Stimulated activated CD8-positive, alpha-beta memory T cell treated with anti-CD3 and anti-CD28 coated beads, Interleukin-12 subunit alpha, Interleukin-12 subunit beta, amount 100 ng/mL, for 4 hours (primary cell): ENCODE measurements around the gene PON1.

ENCODE experiments used
- DNase-seq: peaks from one replicate; pipeline ENCODE4 v3.0.0-alpha.2; 2020; ENCODE audit warnings: low read depth

The PON1 gene

DNA sequence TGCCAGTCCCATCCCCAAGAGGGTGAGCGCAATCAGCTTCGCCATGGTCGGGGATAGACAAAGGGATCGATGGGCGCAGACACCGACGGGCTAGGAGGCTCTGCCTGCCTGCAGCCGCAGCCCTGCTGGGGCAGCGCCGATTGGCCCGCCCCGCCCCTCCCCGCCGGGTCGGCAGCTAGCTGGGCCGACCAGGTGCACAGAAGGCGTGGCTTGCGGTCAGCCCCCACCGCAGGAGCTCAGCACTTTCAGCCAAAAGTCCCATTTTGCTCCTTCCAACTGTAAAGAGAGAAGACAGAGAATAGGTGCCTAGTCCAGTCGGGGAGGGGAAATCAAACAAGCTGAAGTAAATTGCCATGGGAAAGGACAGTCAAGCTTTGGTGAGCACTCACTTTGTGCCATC is at the start of gene PON1:
TSS of gene PON1 (minus strand) at position 102 of the 400 bp plus-strand sequence. CDS start at position 45, 57 bp downstream.
- DNase-seq, result no peak

GRCh38 chr7:95373323-95373722 is 49.0 kb upstream of the PON1 start:
- DNase-seq, result no peak

DNA sequence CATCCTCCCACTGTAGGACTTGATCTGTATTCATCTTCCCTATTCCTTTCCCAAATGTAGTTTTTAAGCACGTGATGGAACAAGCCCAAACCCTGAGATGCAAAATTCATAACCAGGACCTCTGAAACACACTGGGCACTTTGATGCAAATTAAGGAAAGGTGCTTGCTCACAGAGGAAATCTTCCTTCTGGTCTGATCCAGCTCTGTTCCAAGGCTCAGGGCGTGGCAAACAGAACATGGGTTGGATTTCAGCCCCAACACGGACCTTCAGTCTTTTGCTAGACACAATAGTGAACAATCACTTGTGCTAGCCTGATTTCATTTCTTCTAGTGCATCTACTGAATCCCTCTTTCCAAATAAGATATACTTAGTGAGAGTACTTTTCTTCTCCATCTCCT is 43.9 kb upstream of the PON1 start:
- no peak for DNase-seq

- no peak for DNase-seq
Measured at GRCh38 chr7:95367606-95368005, 43.3 kb upstream of the PON1 start.

DNA sequence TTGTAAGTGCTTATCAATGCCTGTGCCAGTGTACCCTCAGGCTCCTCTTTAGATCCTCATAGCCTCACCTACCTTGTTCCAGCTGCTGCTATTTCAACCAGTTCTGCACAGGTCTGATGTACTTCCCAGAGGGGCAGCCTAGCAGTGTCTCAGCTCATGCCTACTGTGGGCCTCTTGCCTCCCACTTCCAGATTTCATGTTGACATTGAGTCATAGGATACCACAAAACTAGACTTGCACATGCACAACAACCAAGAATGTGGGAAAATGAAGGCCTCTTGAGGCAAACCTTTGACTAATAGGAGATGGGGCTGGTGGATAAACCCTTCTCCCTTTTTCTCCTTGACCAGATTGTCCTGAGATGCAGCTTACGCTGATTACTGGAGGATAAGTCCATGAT is 40.8 kb upstream of the PON1 start:
- no peak for DNase-seq

- no peak for DNase-seq
Measured at GRCh38 chr7:95357623-95358022, 33.3 kb upstream of the PON1 start.

GRCh38 chr7:95342642-95343307 is 18.4 kb upstream of the PON1 start:
- no peak for DNase-seq

DNA sequence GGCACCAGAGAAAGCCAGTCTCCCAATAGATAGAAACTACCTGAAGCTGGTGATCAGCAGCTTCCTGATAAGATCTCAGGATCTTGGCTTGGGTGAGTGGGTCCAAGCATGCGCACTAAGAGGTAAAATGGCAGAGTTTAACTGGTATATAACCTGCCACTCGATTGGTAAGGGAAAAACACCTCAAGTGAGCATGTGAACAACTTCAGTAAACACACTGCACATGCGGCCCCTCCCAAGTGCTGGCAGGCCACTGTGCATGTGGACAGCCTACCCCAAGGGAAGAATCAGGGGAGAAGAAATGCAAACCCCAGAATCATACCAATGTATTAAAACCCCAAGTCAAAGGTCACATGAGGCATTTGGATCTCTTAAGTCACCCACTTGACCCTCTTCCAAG is 17.7 kb upstream of the PON1 start:
- DNase-seq, result no peak

DNA sequence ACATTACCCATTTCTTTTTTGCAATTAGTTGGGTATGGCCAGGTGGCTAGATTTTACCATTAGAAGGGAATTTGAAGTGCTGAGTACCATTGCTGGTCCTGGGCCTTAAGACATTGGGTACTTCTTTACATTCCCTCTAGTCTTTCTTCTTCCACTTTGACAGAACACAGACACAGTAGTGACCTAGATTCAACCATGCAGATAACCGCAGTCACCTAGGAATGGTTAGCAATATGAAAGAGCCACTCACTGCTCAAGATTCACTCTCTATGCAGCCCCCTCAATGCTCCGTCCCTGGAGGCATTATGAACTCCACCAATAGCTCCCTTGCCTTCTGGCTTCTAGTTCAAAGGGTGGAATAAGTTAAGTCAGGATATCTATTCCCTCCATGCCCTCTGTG is 16.2 kb upstream of the PON1 start:
- no peak for DNase-seq

DNA sequence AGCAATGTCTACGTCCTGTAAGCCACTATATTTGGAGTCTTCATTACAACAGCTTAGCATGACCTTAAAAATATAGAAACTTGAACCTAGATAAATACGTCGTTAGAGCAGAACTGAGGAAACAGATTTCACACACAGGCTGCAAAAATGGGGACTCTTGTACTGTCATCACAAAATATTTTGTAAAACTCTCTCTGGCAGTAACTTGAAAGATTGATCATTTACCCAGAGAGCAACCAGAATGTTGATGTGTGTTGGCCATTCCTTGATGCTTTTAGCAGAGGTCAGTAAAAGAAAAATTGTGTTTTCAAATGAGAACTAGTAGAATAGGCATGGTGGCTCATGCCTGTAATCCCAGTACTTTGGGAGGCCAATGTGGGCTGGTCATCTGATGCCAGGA is 14.5 kb upstream of the PON1 start:
- no peak for DNase-seq

GRCh38 chr7:95335093-95335492 is 10.8 kb upstream of the PON1 start:
- DNase-seq, result no peak

GRCh38 chr7:95334447-95334846 is 10.1 kb upstream of the PON1 start:
- no peak for DNase-seq

DNA sequence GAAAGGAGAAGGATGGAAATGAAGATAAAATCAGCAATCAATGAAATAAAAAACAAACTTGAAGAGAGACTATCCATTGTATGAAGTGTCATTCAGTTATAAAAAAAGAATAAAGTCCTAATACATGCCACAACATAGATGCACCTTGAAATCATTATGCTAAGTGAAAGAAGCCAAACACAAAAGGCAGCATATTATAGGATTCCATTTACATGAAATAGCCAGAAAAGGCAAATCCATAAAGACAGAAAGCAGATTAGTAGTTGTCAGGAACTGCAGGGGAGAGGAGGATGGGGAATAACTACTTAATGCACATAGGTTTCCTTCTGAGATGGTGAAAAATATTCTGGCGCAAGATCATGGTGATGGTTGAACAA is 6.6 kb upstream of the PON1 start:
- DNase-seq, result no peak

- no peak for DNase-seq
Measured at GRCh38 chr7:95330204-95330960, 6.0 kb upstream of the PON1 start.

DNA sequence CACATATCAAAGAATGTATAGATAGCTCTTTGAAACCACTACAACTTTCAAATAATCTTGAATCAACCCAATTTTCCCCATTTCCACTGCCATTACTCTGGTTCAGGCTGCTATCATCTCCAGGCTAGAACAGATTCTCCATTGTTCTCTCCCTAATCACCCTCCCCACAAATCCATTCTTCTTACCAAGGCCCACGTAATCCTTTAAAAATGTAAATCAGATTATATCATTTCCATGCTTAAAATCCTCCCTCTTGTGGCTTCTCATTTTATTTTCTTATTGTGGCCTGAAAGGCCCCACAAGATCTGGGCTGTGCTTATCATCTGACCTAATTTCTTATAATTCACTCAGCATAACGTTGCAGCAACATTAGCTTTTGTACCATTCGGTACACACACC is 3.0 kb upstream of the PON1 start:
- DNase-seq, result no peak

DNA sequence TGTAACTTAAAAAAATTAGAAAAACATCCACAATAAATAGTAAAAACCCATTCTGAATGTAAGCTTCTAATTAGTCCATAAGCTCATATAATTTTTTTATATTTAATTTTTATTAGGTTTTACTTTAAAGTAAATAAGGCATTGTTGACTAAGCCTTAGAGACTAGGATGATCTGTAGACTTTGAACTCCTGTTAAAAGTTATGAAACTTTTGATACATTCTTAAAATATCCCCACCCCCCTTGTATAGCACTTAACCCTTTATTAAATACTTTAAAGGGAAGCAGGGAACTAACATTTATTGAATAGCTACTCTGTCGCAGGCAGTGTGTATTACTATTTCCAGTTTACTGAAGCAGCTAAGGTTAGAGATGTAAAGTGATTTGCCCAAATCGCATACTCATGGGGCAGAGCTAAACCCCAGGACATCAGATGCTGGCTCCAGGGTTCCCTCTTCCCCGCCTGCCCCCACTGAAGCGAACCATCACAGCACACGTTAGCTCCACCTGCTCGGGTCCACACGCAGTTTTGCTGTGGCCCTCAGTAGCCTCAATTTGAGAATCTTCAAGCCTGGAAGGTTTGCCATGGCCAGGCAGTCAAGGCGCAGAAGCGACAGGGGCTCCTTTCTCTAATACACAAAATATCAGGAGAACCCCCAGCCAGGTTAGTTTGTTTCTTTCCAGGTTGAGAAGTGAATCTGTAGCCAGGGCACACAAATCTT is 762 bp downstream of the PON1 start:
- no peak for DNase-seq

DNA sequence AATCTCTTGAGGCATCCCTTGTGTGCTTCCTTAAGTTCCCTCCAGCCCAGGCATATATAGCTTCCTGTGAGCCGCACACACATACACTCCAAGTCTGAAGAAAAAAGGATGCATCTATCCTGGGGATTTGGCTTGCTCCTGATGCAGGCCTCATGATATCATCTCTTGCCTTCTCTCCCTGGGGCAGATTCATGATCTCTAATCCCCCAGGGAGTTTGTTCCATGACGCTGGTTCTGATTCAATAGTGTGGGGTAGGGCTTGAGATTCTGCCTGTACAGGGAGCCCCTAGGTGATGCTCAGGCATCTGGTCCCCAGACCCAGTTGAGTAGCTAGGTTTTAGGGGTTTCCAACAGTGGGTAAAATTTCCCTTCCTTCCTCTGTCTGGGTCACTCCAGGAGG is 1.5 kb downstream of the PON1 start:
- no peak for DNase-seq

DNA sequence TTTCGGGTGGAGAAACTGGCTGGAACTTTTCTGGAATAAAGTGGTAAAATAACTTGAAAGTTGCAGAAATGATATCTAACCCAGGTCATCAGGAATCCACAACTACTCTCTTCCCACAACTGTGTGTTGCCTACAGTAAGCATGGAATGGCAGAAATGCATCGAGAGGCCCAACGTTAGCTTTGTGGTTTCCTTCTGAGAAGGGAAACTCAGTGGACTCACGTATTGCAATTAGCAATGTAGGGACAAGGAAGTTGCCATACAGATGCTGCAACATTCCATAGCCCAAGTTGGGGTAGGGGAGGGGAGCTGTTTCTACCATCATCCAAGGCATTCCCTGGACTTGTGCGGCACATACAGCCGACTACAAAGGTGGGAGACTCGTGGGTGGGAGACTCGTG is 1.9 kb downstream of the PON1 start:
- DNase-seq, result no peak

GRCh38 chr7:95321720-95322119 is 2.6 kb downstream of the PON1 start:
- no peak for DNase-seq

DNA sequence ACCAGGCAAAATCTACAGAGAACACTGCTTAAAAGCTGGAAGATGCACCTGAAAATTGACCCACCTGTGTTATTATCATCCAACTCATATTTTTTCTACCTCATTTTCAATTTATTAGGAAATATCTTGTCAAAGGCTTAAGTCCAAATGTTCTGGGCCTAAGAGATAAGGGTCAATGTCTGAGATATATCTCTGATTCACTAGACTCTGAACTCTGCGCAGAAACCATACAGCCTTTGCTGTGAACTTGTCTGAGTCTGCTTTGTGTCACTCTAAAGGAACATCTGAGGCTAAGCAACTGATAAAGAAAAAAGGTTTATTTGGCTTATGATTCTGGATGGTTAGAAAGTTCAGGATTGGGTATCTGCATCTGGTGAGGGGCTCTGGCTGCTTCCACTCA is 3.7 kb downstream of the PON1 start:
- DNase-seq, result no peak

- DNase-seq, result no peak
Measured at GRCh38 chr7:95319570-95319969, 4.8 kb downstream of the PON1 start.

DNA sequence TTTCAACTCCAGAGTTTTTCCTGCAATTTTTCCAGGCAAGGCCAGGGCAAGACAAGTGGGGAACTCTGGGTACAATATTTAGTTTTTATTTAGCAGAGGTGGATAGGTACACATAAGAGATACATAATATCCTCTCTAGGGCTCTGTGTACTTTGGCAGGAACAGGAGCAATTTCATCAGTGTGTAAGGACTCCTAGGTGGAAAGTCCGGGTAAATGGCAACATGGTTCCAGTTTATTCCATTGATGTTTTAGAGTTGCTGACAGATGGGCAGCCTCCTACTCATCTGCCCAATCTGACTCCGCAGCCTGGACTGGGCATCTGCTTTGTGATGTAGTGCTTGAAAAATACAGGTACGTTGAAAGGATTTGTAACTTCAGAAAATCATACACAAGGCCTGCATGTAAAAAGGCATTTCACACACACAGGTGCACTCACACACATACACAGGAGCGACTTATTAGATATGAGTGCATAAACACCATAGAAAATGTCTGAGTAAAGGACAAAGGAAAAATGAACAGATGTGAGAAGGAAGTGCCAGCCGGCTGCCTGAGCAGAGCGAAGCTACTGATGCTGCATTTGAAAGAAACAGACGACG is 5.7 kb downstream of the PON1 start:
- no peak for DNase-seq

- DNase-seq, result no peak
Measured at GRCh38 chr7:95317966-95318365, 6.4 kb downstream of the PON1 start.
